22Rv1 (cell line): Measurements from ENCODE around the gene GINS2.

ENCODE experiments used
- ZFX ChIP-seq: fragments of 450-650 bp; IDR thresholded peaks from 2 replicates; pipeline ENCODE4 v1.6.1; 2017; ENCODE audit warnings: antibody characterized with exemption, borderline replicate concordance
- TF ChIP-seq, protein P1 (sequence below): fragments of 450-650 bp; IDR thresholded peaks from 2 replicates; pipeline ENCODE4 v1.5.1; 2017; ENCODE audit warnings: mild to moderate bottlenecking

GRCh38 chr16:85648070-85648714, 40.6 kb downstream of the GINS2 start:
- TF ChIP-seq, protein P1, sequence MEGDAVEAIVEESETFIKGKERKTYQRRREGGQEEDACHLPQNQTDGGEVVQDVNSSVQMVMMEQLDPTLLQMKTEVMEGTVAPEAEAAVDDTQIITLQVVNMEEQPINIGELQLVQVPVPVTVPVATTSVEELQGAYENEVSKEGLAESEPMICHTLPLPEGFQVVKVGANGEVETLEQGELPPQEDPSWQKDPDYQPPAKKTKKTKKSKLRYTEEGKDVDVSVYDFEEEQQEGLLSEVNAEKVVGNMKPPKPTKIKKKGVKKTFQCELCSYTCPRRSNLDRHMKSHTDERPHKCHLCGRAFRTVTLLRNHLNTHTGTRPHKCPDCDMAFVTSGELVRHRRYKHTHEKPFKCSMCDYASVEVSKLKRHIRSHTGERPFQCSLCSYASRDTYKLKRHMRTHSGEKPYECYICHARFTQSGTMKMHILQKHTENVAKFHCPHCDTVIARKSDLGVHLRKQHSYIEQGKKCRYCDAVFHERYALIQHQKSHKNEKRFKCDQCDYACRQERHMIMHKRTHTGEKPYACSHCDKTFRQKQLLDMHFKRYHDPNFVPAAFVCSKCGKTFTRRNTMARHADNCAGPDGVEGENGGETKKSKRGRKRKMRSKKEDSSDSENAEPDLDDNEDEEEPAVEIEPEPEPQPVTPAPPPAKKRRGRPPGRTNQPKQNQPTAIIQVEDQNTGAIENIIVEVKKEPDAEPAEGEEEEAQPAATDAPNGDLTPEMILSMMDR, result no peak
- no peak for TF ChIP-seq ZFX
